ENCODE results near the gene UNK. TPM values are rescaled to one million over a fixed set of nuclear protein-coding genes. Genes with fewer than 3 reads are reported as not detected.

Gene UNK
- total RNA-seq, 1 donor from 2014 or later = 16.7 TPM

GRCh38 chr17:75737133-75737962 is 47.3 kb upstream of the UNK start:
- Histone ChIP-seq H3K4me1 (ENCODE audit: insufficient read depth, low read length) (no peaks in the 10 kb centered on the region), H3K36me3 (ENCODE audit: insufficient read depth, low read length) (no peaks in the 10 kb centered on the region), H3K9me3 (ENCODE audit: insufficient read depth, low read depth, low read length) (no peaks in the 10 kb centered on the region), H3K79me2 (ENCODE audit: insufficient read depth, low read length) (no peaks in the 10 kb centered on the region), H3K9ac (ENCODE audit: low read length) (no peak overlapping the region), H3K4me3 (ENCODE audit: insufficient read depth, low read depth, low read length) (no peak overlapping the region), H3K4me2 (ENCODE audit: low read length) (no peak overlapping the region), H3K27ac (ENCODE audit: low read depth, low read length) (no peak overlapping the region), H3K27me3 (ENCODE audit: insufficient read depth, low read length) (no peaks in the 10 kb centered on the region), H4K20me1 (ENCODE audit: insufficient read depth, low read length) (no peaks in the 10 kb centered on the region), H2AFZ (ENCODE audit: low read depth, low read length) (no peak overlapping the region)
- Mint-ChIP-seq H3K27ac (ENCODE audit: unreplicated experiment) (no peak overlapping the region), H3K4me1 (ENCODE audit: low read depth, unreplicated experiment) (peaks cover 9% of the 10 kb centered on the region), H3K4me3 (ENCODE audit: unreplicated experiment) (no peak overlapping the region), H3K9me3 (ENCODE audit: unreplicated experiment) (no peaks in the 10 kb centered on the region), H3K36me3 (ENCODE audit: low read depth, unreplicated experiment) (no peaks in the 10 kb centered on the region), H3K27me3 (ENCODE audit: low read depth, unreplicated experiment) (peaks cover 13% of the 10 kb centered on the region)
- DNase-seq (ENCODE audit: low read depth) = no peak
- no peak for TF ChIP-seq CTCF (IDR thresholded peaks at IDR 0.05; ENCODE audit: insufficient read depth, low read depth, low read length)
- TF ChIP-seq EZH2 (IDR thresholded peaks at IDR 0.05; ENCODE audit: insufficient read depth, low read length) = no peak
- no peak for FAIRE-seq

- no peak overlapping the region for H3K4me2 ChIP-seq (ENCODE audit: low read length)
- no peak overlapping the region for H3K27ac Mint-ChIP-seq (ENCODE audit: unreplicated experiment)
- H3K27me3 ChIP-seq (ENCODE audit: insufficient read depth, low read length) = no peaks in the 10 kb centered on the region
- H3K4me1 Mint-ChIP-seq (ENCODE audit: low read depth, unreplicated experiment) = peaks cover 9% of the 10 kb centered on the region
- no peaks in the 10 kb centered on the region for H3K9me3 ChIP-seq (ENCODE audit: insufficient read depth, low read depth, low read length)
- no peaks in the 10 kb centered on the region for H3K79me2 ChIP-seq (ENCODE audit: insufficient read depth, low read length)
- H3K9me3 Mint-ChIP-seq (ENCODE audit: unreplicated experiment) = no peaks in the 10 kb centered on the region
- H3K36me3 Mint-ChIP-seq (ENCODE audit: low read depth, unreplicated experiment) = no peaks in the 10 kb centered on the region
- no peak overlapping the region for H3K4me3 Mint-ChIP-seq (ENCODE audit: unreplicated experiment)
- H3K36me3 ChIP-seq (ENCODE audit: insufficient read depth, low read length) = no peaks in the 10 kb centered on the region
- H2AFZ ChIP-seq (ENCODE audit: low read depth, low read length) = no peak overlapping the region
- no peak for FAIRE-seq
- TF ChIP-seq EZH2 (IDR thresholded peaks at IDR 0.05; ENCODE audit: insufficient read depth, low read length) = no peak
- TF ChIP-seq CTCF (IDR thresholded peaks at IDR 0.05; ENCODE audit: insufficient read depth, low read depth, low read length) = no peak
- H3K27ac ChIP-seq (ENCODE audit: low read depth, low read length) = no peak overlapping the region
- no peaks in the 10 kb centered on the region for H4K20me1 ChIP-seq (ENCODE audit: insufficient read depth, low read length)
- no peaks in the 10 kb centered on the region for H3K4me1 ChIP-seq (ENCODE audit: insufficient read depth, low read length)
- H3K4me3 ChIP-seq (ENCODE audit: insufficient read depth, low read depth, low read length) = no peak overlapping the region
- DNase-seq (ENCODE audit: low read depth) = no peak
- peaks cover 13% of the 10 kb centered on the region for H3K27me3 Mint-ChIP-seq (ENCODE audit: low read depth, unreplicated experiment)
- no peak overlapping the region for H3K9ac ChIP-seq (ENCODE audit: low read length)
Measured at GRCh38 chr17:75738218-75738802, 46.3 kb upstream of the UNK start.

- Histone ChIP-seq H3K4me1 (ENCODE audit: insufficient read depth, low read length) (no peaks in the 10 kb centered on the region), H3K79me2 (ENCODE audit: insufficient read depth, low read length) (no peaks in the 10 kb centered on the region), H4K20me1 (ENCODE audit: insufficient read depth, low read length) (no peaks in the 10 kb centered on the region), H3K9me3 (ENCODE audit: insufficient read depth, low read depth, low read length) (no peaks in the 10 kb centered on the region), H3K4me2 (ENCODE audit: low read length) (no peak overlapping the region), H3K9ac (ENCODE audit: low read length) (no peak overlapping the region), H3K27me3 (ENCODE audit: insufficient read depth, low read length) (no peaks in the 10 kb centered on the region), H3K36me3 (ENCODE audit: insufficient read depth, low read length) (no peaks in the 10 kb centered on the region), H2AFZ (ENCODE audit: low read depth, low read length) (no peak overlapping the region), H3K27ac (ENCODE audit: low read depth, low read length) (no peak overlapping the region), H3K4me3 (ENCODE audit: insufficient read depth, low read depth, low read length) (no peak overlapping the region)
- H3K9me3 Mint-ChIP-seq (ENCODE audit: unreplicated experiment) = no peaks in the 10 kb centered on the region
- no peak overlapping the region for H3K4me3 Mint-ChIP-seq (ENCODE audit: unreplicated experiment)
- peaks cover 9% of the 10 kb centered on the region for H3K4me1 Mint-ChIP-seq (ENCODE audit: low read depth, unreplicated experiment)
- DNase-seq (ENCODE audit: low read depth) = no peak
- no peaks in the 10 kb centered on the region for H3K36me3 Mint-ChIP-seq (ENCODE audit: low read depth, unreplicated experiment)
- TF ChIP-seq EZH2 (IDR thresholded peaks at IDR 0.05; ENCODE audit: insufficient read depth, low read length) (no peak), CTCF (IDR thresholded peaks at IDR 0.05; ENCODE audit: insufficient read depth, low read depth, low read length) (no peak)
- no peak for FAIRE-seq
- H3K27me3 Mint-ChIP-seq (ENCODE audit: low read depth, unreplicated experiment) = peaks cover 13% of the 10 kb centered on the region
- H3K27ac Mint-ChIP-seq (ENCODE audit: unreplicated experiment) = no peak overlapping the region
Measured at GRCh38 chr17:75739174-75739573, 45.4 kb upstream of the UNK start.

Data from astrocyte (in vitro differentiated cells and primary cell).